ENCODE results near the gene MOBP.

Gene MOBP

GRCh38 chr3:39542588-39542988 lies 75.1 kb downstream of the MOBP start:
- DNase-seq = no peak

- no peak for DNase-seq
These were observed 80.8 kb downstream of the MOBP start for GRCh38 chr3:39548282-39548681.

GRCh38 chr3:39550354-39551051 lies 83.0 kb downstream of the MOBP start:
- no peak for DNase-seq

Measured in activated CD4-positive, CD25-positive, alpha-beta regulatory T cell treated with anti-CD3 and anti-CD28 coated beads, Interleukin-2, amount 50 U/mL, for 72 hours (primary cell).